HEK293 (cell line): Measurements from ENCODE around the gene SCNN1A.

Source experiments
- GLI2 ChIP-seq: fragments of 450-650 bp; formaldehyde crosslinking; IDR thresholded peaks from 2 replicates; pipeline ENCODE4; 2017; ENCODE audit warnings: missing biosample characterization, missing genetic modification characterization, low read depth, borderline replicate concordance
- GLI4 ChIP-seq: fragments of 450-650 bp; formaldehyde crosslinking; IDR thresholded peaks from 2 replicates; pipeline ENCODE4 v1.5.1; 2016; ENCODE audit warnings: missing biosample characterization, missing genetic modification characterization
- MZF1 ChIP-seq: fragments of 450-650 bp; formaldehyde crosslinking; IDR thresholded peaks from 2 replicates; pipeline ENCODE4 v1.5.1; 2017; ENCODE audit warnings: missing biosample characterization, missing genetic modification characterization, borderline replicate concordance
- PRDM10 ChIP-seq: fragments of 450-650 bp; formaldehyde crosslinking; IDR thresholded peaks from 2 replicates; pipeline ENCODE4 v1.5.1; 2016; ENCODE audit warnings: missing biosample characterization, missing genetic modification characterization
- SCRT1 ChIP-seq: fragments of 450-650 bp; formaldehyde crosslinking; IDR thresholded peaks from 2 replicates; pipeline ENCODE4 v1.5.1; 2016; ENCODE audit warnings: missing biosample characterization, missing genetic modification characterization, borderline replicate concordance
- SETDB1 ChIP-seq: IDR thresholded peaks from one replicate; pipeline ENCODE4 v1.6.1; 2017; ENCODE audit warnings: mild to moderate bottlenecking, low read length, moderate library complexity, mixed read lengths; ENCODE audit not compliant: insufficient read length
- ZBTB1 ChIP-seq: fragments of 450-650 bp; formaldehyde crosslinking; IDR thresholded peaks from 2 replicates; pipeline ENCODE4 v1.5.1; 2016; ENCODE audit warnings: missing biosample characterization, missing genetic modification characterization
- ZBTB44 ChIP-seq: fragments of 450-650 bp; IDR thresholded peaks from 2 replicates; pipeline ENCODE4 v1.5.1; 2018; ENCODE audit warnings: missing biosample characterization, mild to moderate bottlenecking, missing genetic modification characterization
- ZNF114 ChIP-seq: fragments of 450-650 bp; formaldehyde crosslinking; IDR thresholded peaks from 2 replicates; pipeline ENCODE4 v1.5.0; 2017; ENCODE audit warnings: missing biosample characterization, missing genetic modification characterization
- ZNF169 ChIP-seq: fragments of 450-650 bp; formaldehyde crosslinking; IDR thresholded peaks from 2 replicates; pipeline ENCODE4 v1.5.1; 2016; ENCODE audit warnings: missing biosample characterization, missing genetic modification characterization
- ZNF174 ChIP-seq: fragments of 450-650 bp; formaldehyde crosslinking; IDR thresholded peaks from 2 replicates; pipeline ENCODE4 v1.5.0; 2017; ENCODE audit warnings: missing biosample characterization, mild to moderate bottlenecking, missing genetic modification characterization
- ZNF2 ChIP-seq: fragments of 450-650 bp; formaldehyde crosslinking; IDR thresholded peaks from 2 replicates; pipeline ENCODE4 v1.5.1; 2016; ENCODE audit warnings: missing biosample characterization, missing genetic modification characterization
- ZNF324 ChIP-seq: fragments of 450-650 bp; formaldehyde crosslinking; IDR thresholded peaks from 2 replicates; pipeline ENCODE4 v1.5.1; 2016; ENCODE audit warnings: missing biosample characterization, missing genetic modification characterization
- ZNF37A ChIP-seq: fragments of 450-650 bp; IDR thresholded peaks from 2 replicates; pipeline ENCODE4 v1.5.1; 2018; ENCODE audit warnings: missing biosample characterization, missing genetic modification characterization
- ZNF391 ChIP-seq: fragments of 450-650 bp; formaldehyde crosslinking; IDR thresholded peaks from 2 replicates; pipeline ENCODE4 v1.5.1; 2016; ENCODE audit warnings: low read depth, missing biosample characterization, missing genetic modification characterization, borderline replicate concordance
- ZNF571 ChIP-seq: fragments of 450-650 bp; formaldehyde crosslinking; IDR thresholded peaks from 2 replicates; pipeline ENCODE4 v1.5.0; 2017; ENCODE audit warnings: missing biosample characterization, missing genetic modification characterization
- ZNF621 ChIP-seq: fragments of 450-650 bp; formaldehyde crosslinking; IDR thresholded peaks from 2 replicates; pipeline ENCODE4 v1.5.1; 2017; ENCODE audit warnings: missing biosample characterization, missing genetic modification characterization
- ZNF707 ChIP-seq: fragments of 450-650 bp; formaldehyde crosslinking; IDR thresholded peaks from 2 replicates; pipeline ENCODE4 v1.5.1; 2016; ENCODE audit warnings: missing biosample characterization, missing genetic modification characterization
- ZSCAN30 ChIP-seq: fragments of 450-650 bp; IDR thresholded peaks from 2 replicates; pipeline ENCODE4 v1.5.1; 2018; ENCODE audit warnings: missing biosample characterization, mild to moderate bottlenecking, missing genetic modification characterization, moderate library complexity
- TF ChIP-seq, protein P1 (sequence below): fragments of 450-650 bp; formaldehyde crosslinking; IDR thresholded peaks from 2 replicates; pipeline ENCODE4 v1.5.1; 2016; ENCODE audit warnings: missing biosample characterization, missing genetic modification characterization
- TF ChIP-seq, protein P2 (sequence below): fragments of 450-650 bp; formaldehyde crosslinking; conservative IDR thresholded peaks from 2 replicates; pipeline ENCODE4 v1.5.1; 2016; ENCODE audit warnings: low read depth, missing biosample characterization, missing genetic modification characterization
- TF ChIP-seq, protein P3 (sequence below): fragments of 450-650 bp; formaldehyde crosslinking; IDR thresholded peaks from 2 replicates; pipeline ENCODE4 v1.5.1; 2016; ENCODE audit warnings: missing biosample characterization, missing genetic modification characterization
- TF ChIP-seq, protein P4 (sequence below): IDR thresholded peaks from 2 replicates; pipeline ENCODE4 v1.6.1; 2011; ENCODE audit warnings: mild to moderate bottlenecking, low read depth, low read length, borderline replicate concordance

Gene SCNN1A

DNA sequence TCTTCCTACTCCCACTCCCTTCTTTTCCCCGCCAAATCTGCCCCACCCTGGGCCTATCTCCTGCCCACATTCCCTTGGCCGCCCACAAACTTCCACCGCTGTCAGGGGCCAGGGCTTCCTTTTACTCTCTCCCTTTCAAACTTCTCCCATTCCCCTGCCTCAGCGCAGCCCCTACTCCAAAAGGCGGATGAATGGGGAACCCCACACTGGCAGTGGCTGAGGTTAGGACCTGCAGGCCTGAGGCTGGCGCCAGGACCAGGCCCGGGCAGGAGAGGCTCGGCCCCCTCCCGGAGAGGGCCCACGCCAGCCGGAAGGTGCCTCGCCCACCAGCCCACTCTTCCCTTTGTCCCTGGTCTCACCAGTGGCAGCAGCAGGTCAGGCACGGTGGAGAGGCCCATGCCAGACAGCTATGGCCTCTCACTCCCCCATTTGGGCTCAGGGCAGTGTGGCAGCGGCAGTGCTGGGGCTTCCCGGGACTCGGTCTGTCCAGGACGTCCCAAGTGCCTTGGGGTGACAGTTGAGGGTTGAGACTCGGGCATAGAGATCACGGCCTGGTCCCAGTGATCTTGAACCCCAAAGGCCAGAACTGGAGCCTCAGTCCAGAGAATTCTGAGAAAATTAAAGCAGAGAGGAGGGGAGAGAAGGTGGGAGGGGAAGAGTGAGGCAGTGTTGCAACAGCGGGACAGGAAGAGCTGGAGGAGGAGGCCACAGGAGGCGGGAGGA lies 33.8 kb downstream of the SCNN1A start, which contains the start of gene TNFRSF1A (continued):
- TF ChIP-seq ZNF169 (tag by site-specific recombination) (no peak), SETDB1 (no peak), ZSCAN30 (tag by site-specific recombination) (no peak), ZNF621 (tag by site-specific recombination) (no peak), ZNF114 (tag by site-specific recombination) (no peak), ZNF174 (tag by site-specific recombination) (no peak), ZNF2 (tag by site-specific recombination) (peak; percentile 57; the same call in 1 of the 2 replicates), SCRT1 (no peak), MZF1 (no peak), ZBTB1 (no peak), ZNF391 (tag by site-specific recombination) (no peak), ZBTB44 (no peak), ZNF707 (tag by site-specific recombination) (no peak), ZNF324 (no peak), GLI4 (peak; percentile 29; the same call in 1 of the 2 replicates), PRDM10 (tag by site-specific recombination) (no peak), ZNF571 (tag by site-specific recombination) (no peak), ZNF37A (no peak), GLI2 (tag by site-specific recombination) (no peak)
- TF ChIP-seq, protein P1, sequence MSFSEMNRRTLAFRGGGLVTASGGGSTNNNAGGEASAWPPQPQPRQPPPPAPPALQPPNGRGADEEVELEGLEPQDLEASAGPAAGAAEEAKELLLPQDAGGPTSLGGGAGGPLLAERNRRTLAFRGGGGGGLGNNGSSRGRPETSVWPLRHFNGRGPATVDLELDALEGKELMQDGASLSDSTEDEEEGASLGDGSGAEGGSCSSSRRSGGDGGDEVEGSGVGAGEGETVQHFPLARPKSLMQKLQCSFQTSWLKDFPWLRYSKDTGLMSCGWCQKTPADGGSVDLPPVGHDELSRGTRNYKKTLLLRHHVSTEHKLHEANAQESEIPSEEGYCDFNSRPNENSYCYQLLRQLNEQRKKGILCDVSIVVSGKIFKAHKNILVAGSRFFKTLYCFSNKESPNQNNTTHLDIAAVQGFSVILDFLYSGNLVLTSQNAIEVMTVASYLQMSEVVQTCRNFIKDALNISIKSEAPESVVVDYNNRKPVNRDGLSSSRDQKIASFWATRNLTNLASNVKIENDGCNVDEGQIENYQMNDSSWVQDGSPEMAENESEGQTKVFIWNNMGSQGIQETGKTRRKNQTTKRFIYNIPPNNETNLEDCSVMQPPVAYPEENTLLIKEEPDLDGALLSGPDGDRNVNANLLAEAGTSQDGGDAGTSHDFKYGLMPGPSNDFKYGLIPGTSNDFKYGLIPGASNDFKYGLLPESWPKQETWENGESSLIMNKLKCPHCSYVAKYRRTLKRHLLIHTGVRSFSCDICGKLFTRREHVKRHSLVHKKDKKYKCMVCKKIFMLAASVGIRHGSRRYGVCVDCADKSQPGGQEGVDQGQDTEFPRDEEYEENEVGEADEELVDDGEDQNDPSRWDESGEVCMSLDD, result peak; percentile 42; the same call in 1 of the 2 replicates
- TF ChIP-seq, protein P2, sequence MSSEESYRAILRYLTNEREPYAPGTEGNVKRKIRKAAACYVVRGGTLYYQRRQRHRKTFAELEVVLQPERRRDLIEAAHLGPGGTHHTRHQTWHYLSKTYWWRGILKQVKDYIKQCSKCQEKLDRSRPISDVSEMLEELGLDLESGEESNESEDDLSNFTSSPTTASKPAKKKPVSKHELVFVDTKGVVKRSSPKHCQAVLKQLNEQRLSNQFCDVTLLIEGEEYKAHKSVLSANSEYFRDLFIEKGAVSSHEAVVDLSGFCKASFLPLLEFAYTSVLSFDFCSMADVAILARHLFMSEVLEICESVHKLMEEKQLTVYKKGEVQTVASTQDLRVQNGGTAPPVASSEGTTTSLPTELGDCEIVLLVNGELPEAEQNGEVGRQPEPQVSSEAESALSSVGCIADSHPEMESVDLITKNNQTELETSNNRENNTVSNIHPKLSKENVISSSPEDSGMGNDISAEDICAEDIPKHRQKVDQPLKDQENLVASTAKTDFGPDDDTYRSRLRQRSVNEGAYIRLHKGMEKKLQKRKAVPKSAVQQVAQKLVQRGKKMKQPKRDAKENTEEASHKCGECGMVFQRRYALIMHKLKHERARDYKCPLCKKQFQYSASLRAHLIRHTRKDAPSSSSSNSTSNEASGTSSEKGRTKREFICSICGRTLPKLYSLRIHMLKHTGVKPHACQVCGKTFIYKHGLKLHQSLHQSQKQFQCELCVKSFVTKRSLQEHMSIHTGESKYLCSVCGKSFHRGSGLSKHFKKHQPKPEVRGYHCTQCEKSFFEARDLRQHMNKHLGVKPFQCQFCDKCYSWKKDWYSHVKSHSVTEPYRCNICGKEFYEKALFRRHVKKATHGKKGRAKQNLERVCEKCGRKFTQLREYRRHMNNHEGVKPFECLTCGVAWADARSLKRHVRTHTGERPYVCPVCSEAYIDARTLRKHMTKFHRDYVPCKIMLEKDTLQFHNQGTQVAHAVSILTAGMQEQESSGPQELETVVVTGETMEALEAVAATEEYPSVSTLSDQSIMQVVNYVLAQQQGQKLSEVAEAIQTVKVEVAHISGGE (tag by site-specific recombination), result peak; percentile 65
- TF ChIP-seq, protein P3, sequence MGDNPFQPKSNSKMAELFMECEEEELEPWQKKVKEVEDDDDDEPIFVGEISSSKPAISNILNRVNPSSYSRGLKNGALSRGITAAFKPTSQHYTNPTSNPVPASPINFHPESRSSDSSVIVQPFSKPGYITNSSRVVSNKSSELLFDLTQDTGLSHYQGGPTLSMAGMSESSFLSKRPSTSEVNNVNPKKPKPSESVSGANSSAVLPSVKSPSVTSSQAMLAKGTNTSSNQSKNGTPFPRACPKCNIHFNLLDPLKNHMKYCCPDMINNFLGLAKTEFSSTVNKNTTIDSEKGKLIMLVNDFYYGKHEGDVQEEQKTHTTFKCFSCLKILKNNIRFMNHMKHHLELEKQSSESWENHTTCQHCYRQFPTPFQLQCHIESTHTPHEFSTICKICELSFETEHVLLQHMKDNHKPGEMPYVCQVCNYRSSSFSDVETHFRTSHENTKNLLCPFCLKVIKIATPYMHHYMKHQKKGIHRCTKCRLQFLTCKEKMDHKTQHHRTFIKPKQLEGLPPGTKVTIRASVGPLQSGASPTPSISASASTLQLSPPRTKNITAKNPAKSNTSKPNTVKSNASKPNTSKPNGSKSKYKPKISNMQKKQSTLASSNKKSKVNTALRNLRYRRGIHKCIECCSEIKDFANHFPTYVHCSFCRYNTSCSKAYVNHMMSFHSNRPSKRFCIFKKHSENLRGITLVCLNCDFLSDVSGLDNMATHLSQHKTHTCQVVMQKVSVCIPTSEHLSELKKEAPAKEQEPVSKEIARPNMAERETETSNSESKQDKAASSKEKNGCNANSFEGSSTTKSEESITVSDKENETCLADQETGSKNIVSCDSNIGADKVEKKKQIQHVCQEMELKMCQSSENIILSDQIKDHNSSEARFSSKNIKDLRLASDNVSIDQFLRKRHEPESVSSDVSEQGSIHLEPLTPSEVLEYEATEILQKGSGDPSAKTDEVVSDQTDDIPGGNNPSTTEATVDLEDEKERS (tag by site-specific recombination), result no peak
- TF ChIP-seq, protein P4, sequence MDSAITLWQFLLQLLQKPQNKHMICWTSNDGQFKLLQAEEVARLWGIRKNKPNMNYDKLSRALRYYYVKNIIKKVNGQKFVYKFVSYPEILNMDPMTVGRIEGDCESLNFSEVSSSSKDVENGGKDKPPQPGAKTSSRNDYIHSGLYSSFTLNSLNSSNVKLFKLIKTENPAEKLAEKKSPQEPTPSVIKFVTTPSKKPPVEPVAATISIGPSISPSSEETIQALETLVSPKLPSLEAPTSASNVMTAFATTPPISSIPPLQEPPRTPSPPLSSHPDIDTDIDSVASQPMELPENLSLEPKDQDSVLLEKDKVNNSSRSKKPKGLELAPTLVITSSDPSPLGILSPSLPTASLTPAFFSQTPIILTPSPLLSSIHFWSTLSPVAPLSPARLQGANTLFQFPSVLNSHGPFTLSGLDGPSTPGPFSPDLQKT, result no peak
